ENCODE results near the gene FAM171A2.

The FAM171A2 gene

GRCh38 chr17:44321246-44322120 is 42.2 kb downstream of the FAM171A2 start:
- no peak for DNase-seq (ENCODE audit: low read depth, low spot score)
- no peak overlapping the region for H3K4me3 ChIP-seq (ENCODE audit: low read depth, low read length)
- in situ Hi-C loops (cut with HindIII; ENCODE audit: low sequenced_read_pairs), result no loop called here
- TF ChIP-seq CTCF (IDR thresholded peaks at IDR 0.05; ENCODE audit: low read depth, low read length), result no peak

GRCh38 chr17:44320066-44320465 is 43.6 kb downstream of the FAM171A2 start:
- H3K4me3 ChIP-seq (ENCODE audit: low read depth, low read length), result no peak overlapping the region
- DNase-seq (ENCODE audit: low read depth, low spot score), result no peak
- no peak for TF ChIP-seq CTCF (IDR thresholded peaks at IDR 0.05; ENCODE audit: low read depth, low read length)
- in situ Hi-C loops (cut with HindIII; ENCODE audit: low sequenced_read_pairs), result no loop called here

GRCh38 chr17:44318077-44318892 is 45.4 kb downstream of the FAM171A2 start:
- in situ Hi-C loops (cut with HindIII; ENCODE audit: low sequenced_read_pairs), result no loop called here
- no peak for TF ChIP-seq CTCF (IDR thresholded peaks at IDR 0.05; ENCODE audit: low read depth, low read length)
- H3K4me3 ChIP-seq (ENCODE audit: low read depth, low read length), result no peak overlapping the region
- no peak for DNase-seq (ENCODE audit: low read depth, low spot score)

GRCh38 chr17:44317545-44317944 is 46.1 kb downstream of the FAM171A2 start:
- in situ Hi-C loops (cut with HindIII; ENCODE audit: low sequenced_read_pairs), result no loop called here

GRCh38 chr17:44315760-44316731 is 47.6 kb downstream of the FAM171A2 start:
- no peak for DNase-seq (ENCODE audit: low read depth, low spot score)
- in situ Hi-C loops (cut with HindIII; ENCODE audit: low sequenced_read_pairs), result no loop called here
- no peak overlapping the region for H3K4me3 ChIP-seq (ENCODE audit: low read depth, low read length)
- TF ChIP-seq CTCF (IDR thresholded peaks at IDR 0.05; ENCODE audit: low read depth, low read length), result no peak

More at GRCh38 chr17:44317545-44317944, 46.1 kb downstream of the FAM171A2 start:
- TF ChIP-seq CTCF (IDR thresholded peaks at IDR 0.05; ENCODE audit: low read depth, low read length), result no peak
- DNase-seq (ENCODE audit: low read depth, low spot score), result no peak
- H3K4me3 ChIP-seq (ENCODE audit: low read depth, low read length), result no peak overlapping the region

Measured in astrocyte of the spinal cord (primary cell).